D721Med (cell line): ENCODE data around the gene CCDC127.
"Not testable (repeated sequence)": the region's sequence is repeated elsewhere in the genome, so short reads cannot be mapped to it uniquely, and the experiment has no call there.

Source experiments
- DNase-seq: peaks from one replicate; pipeline ENCODE4 v3.0.0; 2011; ENCODE audit warnings: low spot score; ENCODE audit not compliant: insufficient read length
- FAIRE-seq: peaks from 2 replicates; lab custom pipeline; 2011; peaks lifted over from hg19 to GRCh38; lab: Jason Lieb, UNC
- CTCF ChIP-seq: IDR thresholded peaks from 2 replicates; pipeline ENCODE4 v1.5.1; 2012; ENCODE audit warnings: mild to moderate bottlenecking, control low read depth; ENCODE audit not compliant: insufficient read depth; ENCODE audit errors: missing control alignments

Gene CCDC127

GRCh38 chr5:201672-202071, 16.3 kb downstream of the CCDC127 start:
- no peak for FAIRE-seq
- DNase-seq, result no peak
- no peak for TF ChIP-seq CTCF

GRCh38 chr5:200985-201384, 17.0 kb downstream of the CCDC127 start:
- FAIRE-seq, result no peak
- TF ChIP-seq CTCF, result no peak
- DNase-seq, result peak; percentile 10

GRCh38 chr5:199950-200645, 17.9 kb downstream of the CCDC127 start:
- no peak for TF ChIP-seq CTCF
- DNase-seq (no peak), FAIRE-seq (no peak)

- FAIRE-seq, result no peak
Observed at GRCh38 chr5:199197-199949, 18.6 kb downstream of the CCDC127 start.

GRCh38 chr5:198516-199196, 19.3 kb downstream of the CCDC127 start:
- no peak for FAIRE-seq
- no peak for DNase-seq
- TF ChIP-seq CTCF, result no peak

More at GRCh38 chr5:199197-199949, 18.6 kb downstream of the CCDC127 start:
- no peak for TF ChIP-seq CTCF
- no peak for DNase-seq

GRCh38 chr5:197892-198489, 20.0 kb downstream of the CCDC127 start:
- FAIRE-seq, result no peak
- no peak for TF ChIP-seq CTCF
- DNase-seq, result no peak

GRCh38 chr5:197031-197430, 20.9 kb downstream of the CCDC127 start:
- not testable (repeated sequence) for DNase-seq, FAIRE-seq
